ENCODE results near the gene DNM2. TPM values are rescaled to one million over a fixed set of nuclear protein-coding genes. Genes with fewer than 3 reads are reported as not detected.
A peak's percentile ranks its signal among the peaks of the same experiment; 100 is the strongest.

The DNM2 gene
- total and polyA plus RNA-seq, 10 of the 15 experiments (the other 5 are each of a cell fraction or from before 2014, with no cell fraction given), result 1.2 to 146 (median 68.9) TPM

- no peak for TF ChIP-seq PRDM15 (CRISPR knock-in tag; IDR thresholded peaks at IDR 0.05)
These were observed 19.2 kb downstream of the DNM2 start (continued) for GRCh38 chr19:10736916-10737551.

- Histone ChIP-seq H3K4me2 (ENCODE audit: control insufficient read depth, insufficient read depth) (peak overlapping the region; percentile 32), H3K4me1 (ENCODE audit: control insufficient read depth, insufficient read depth, low read length) (peaks cover 16% of the 10 kb centered on the region), H3K79me2 (ENCODE audit: control insufficient read depth, insufficient read depth, low read length) (peaks cover 73% of the 10 kb centered on the region), H3K27ac (ENCODE audit: control insufficient read depth, insufficient read depth) (peak overlapping the region; percentile 53), H3K27me3 (replicated peaks in 1 of 2; ENCODE audit: control insufficient read depth in 2 of 2, insufficient read depth in 2 of 2, low read length in 1 of 2) (no peaks in the 10 kb centered on the region), H3K4me3 (no peak overlapping the region), H3K9ac (ENCODE audit: control insufficient read depth, insufficient read depth, low read length) (no peak overlapping the region), H4K20me1 (ENCODE audit: control insufficient read depth, insufficient read depth) (no peaks in the 10 kb centered on the region), H3K36me3 (ENCODE audit: control insufficient read depth in 2 of 2, insufficient read depth in 2 of 2, low read length in 1 of 2) (peaks cover 0 to 4% of the 10 kb centered on the region in 2 experiments; a peak in 3 of 4 replicates), H3K9me3 (replicated peaks; ENCODE audit: control insufficient read depth, insufficient read depth, low read length) (no peaks in the 10 kb centered on the region; the same call in 1 of the 3 replicates), H2AFZ (ENCODE audit: control insufficient read depth, low read depth, low read length) (no peak overlapping the region)
- BruUV-seq (replicated peaks), result no TSS peak
- ChIA-PET SMC1A (ENCODE audit: uncharacterized antibody, unreplicated experiment) (no interaction called here), RAD21 (ENCODE audit: unreplicated experiment) (interaction anchor here (2.1 kb wide), 1 partner anchor 21 kb away, joined by 9 read pairs; no protein-coding TSS in a partner anchor), POLR2A (no interaction called here), CTCF (interaction anchor here (1.8 kb wide), 1 partner anchor 21 kb away, joined by 13 read pairs; the partner anchor contains the start of gene DNM2)
- 96% methylated on average over 9 of the region's 9 CpGs for WGBS (ENCODE audit: insufficient coverage, insufficient replicate concordance, low lambda C conversion rate, missing lambda C conversion rate)
- FAIRE-seq (no peak), DNase-seq (ENCODE audit: low read depth, low spot score) (no peak), ATAC-seq (no peak; the same call in 1 of the 3 replicates)
- TF ChIP-seq EED (IDR thresholded peaks at IDR 0.05; ENCODE audit: low read depth), result no peak
- TF ChIP-seq RUNX3 (IDR thresholded peaks at IDR 0.05; ENCODE audit: low read length), result no peak
- no peak for TF ChIP-seq ZBED1 (IDR thresholded peaks at IDR 0.05; ENCODE audit: borderline replicate concordance)
- intact Hi-C loops (cut with micrococcal nuclease; ENCODE audit: unreplicated experiment) (no loop called here), in situ Hi-C loops (cut with MboI) (no loop called here)
These were observed 19.8 kb downstream of the DNM2 start for GRCh38 chr19:10737722-10738121.
